GM19351 (cell line): Measurements from ENCODE around the gene STK17A.
"Not testable (repeated sequence)": the region's sequence is repeated elsewhere in the genome, so short reads cannot be mapped to it uniquely, and the experiment has no call there.

Source experiments
- ATAC-seq: cut with Tn5 transposase; IDR thresholded peaks from one replicate; pipeline ENCODE4 v1.9.1; 2021; ENCODE audit warnings: mild to moderate bottlenecking, moderate library complexity; ENCODE audit not compliant: unreplicated experiment

Gene STK17A

DNA sequence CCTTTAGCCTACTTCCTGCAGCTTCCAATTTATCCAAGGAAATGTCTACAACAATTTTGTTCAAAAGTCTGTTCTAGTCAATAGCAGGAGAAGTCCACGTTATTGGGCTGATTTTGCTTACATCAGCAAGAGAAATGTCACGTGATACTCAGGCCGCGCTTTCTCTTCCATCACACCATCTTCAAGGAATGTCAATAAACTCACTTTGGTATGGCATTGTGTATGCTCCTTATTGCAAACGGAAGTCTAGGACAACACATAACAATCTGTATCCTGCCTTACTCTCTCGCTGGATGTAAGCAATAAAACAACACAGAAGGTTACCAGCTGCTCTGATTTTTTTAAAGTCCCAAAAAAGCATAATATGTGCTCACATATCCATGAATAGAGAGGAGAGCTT is 17.1 kb upstream of the STK17A start:
- no peak for ATAC-seq

GRCh38 chr7:43568529-43568928 is 14.4 kb upstream of the STK17A start:
- ATAC-seq = no peak

DNA sequence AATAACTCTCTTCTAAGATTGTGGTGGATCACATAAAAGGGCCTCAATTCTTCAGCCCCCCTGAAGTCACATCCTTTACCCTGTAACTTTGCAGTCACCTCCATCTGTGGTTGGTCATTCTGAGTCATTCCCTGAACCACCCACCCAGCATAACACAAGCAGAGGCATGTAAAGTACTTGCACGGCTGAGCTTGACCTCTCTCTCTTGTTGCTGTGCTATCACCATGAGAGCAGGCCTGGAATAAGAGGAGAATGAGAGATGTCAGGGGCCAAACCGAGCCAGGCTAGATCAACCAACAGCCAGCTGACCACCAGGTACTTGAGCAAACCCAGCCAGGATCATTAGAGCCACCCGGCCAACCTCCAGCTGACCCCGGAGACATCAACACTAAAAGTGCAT is 13.5 kb upstream of the STK17A start:
- peak; percentile 81 for ATAC-seq

- peak; percentile 73 for ATAC-seq
These were observed 12.1 kb upstream of the STK17A start for GRCh38 chr7:43570688-43571365.

DNA sequence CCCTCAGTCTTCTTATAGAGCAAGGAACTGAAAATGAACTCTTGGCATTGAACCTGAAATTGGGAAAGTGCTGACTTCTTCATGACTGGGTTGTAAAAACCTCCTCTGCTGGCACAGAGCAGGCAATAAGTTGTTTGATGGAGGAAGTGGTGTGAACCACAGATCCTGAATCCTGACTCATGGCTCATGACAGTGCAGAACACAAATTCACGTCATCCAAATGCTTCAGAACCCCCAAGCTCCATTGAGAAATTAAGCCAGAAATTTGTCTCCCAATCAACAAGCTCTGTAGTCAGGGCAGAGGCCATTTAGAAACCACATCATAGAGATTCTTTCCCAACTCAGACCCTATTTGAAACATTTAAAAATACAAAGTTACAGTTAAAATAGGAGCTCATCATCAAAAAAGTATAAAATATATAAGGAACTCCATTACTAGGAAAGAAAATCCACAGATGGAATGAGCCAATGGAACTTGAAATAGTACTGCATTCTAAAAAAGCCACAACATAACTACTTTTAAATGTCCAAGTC is 10.3 kb upstream of the STK17A start:
- no peak for ATAC-seq

- not testable (repeated sequence) for ATAC-seq
These were observed 9.1 kb upstream of the STK17A start for GRCh38 chr7:43573832-43574231.

- no peak for ATAC-seq
These were observed 7.4 kb upstream of the STK17A start for GRCh38 chr7:43575506-43575905.

DNA sequence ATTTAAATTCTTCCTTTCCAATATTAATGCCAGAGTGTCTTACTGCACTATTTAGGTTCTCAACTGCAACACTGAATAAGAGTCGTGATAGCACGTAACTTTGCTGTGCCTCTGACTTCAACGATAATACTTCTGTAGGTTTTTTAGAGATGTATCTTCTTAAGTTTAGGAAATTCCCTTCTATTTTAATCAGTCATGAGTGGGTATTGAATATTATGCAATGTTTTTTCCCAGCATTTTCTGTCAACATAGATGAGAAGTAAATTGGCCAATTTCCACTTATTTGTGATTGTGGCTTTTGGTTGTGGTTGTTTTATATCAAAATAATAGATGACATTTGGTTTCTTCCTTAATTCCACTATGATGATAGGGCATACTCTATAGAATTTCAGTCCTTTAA is 6.7 kb upstream of the STK17A start:
- ATAC-seq = no peak

DNA sequence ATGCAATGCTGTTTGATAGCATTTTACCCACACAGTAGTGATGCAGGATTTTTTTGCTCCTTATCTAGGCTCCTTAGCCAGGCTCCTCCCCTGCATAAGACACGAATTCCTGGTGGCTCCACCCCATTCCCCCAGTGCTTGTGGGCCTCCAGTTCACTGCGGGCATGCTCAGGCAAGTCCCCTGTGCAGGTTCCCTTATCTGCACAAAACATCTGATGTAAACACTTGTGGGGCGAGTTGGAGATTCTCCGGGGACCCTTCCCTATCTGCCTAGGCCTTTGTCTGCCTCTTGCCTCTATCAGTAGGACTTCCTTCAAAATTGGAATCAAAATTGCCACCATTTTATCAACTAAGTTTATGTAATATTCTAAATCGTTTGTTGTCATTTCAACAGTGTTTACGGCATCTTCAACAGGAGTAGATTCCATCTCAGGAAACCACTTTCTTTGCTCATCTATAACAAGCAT is 5.4 kb upstream of the STK17A start:
- ATAC-seq = no peak

DNA sequence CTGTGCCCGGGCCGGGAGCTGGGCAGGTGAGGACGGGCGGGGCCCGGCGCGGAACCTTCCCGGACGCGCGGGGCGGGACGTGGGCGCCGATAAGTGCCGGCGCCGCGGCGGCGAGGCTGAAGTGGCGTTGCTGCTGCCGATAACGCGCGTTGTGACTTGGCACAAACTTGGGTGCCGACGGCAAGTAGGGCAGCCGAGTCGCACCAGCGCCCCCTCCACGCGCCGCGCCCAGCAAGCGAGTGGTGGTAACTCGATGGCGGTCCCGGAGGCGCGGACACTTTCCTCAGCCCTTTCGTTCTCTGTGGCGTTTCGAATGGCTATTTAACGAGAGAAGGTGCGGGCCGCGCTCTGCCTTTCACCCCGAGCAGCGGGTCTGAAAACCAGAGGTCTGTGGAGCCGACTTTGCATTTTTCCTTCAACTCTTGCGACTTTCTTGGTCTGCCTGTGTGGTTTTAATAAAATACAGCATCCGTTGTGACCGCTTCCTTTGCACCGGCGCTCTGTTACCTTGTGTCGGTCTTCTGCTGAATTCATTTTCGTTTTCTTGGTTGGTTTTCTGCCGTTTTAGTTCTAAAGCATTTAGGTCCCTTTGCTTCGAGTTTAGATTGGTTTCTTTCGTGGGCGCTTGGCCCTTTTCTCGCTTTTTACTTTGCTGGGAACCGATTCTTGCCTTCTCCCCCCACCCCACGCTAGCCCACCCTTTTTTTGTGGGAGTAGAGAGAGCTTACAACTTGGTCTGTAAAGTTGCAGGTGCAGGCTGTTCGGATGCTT is 701 bp downstream of the STK17A start:
- ATAC-seq = peak; percentile 22

DNA sequence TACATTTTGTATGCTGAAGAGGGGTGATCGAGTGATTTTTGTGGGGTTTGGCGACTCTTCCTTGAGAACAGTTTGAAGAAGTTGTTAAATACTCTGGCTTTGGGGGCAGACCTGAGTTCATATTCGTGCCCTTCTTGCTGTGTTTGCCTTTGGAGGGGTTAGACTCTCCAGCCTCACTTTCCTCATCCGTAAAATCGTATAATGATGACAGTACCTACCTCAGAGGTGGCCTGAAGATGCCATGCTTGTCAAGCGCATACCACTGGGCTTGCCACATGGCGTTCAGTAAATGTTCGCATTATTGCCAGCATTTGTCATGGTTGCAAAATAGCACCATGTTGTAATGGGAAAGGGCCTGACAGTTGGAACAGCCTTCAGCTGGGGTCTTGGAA is 1.3 kb downstream of the STK17A start:
- ATAC-seq = no peak

DNA sequence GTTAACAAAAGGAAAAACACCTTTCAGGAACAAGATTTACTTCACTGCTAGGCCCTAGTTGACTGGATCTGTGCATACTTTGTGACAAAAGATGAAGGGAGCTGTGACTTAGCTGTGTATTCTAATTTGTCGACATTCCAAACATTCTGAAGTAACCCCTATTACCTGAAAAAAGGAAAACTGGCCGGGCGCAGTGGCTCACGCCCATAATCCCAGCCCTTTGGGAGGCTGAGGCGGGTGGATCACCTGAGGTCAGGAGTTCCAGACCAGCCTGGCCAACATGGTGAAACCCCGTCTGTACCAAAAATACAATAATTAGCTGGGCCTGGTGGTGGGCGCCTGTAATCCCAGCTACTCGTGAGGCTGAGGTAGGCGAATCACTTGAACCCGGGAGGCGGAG is 1.8 kb downstream of the STK17A start:
- ATAC-seq = not testable (repeated sequence)

GRCh38 chr7:43585562-43585961 is 2.7 kb downstream of the STK17A start:
- no peak for ATAC-seq

- no peak for ATAC-seq
These were observed 3.5 kb downstream of the STK17A start for GRCh38 chr7:43586251-43586900.

GRCh38 chr7:43588477-43589132 is 5.7 kb downstream of the STK17A start:
- no peak for ATAC-seq

DNA sequence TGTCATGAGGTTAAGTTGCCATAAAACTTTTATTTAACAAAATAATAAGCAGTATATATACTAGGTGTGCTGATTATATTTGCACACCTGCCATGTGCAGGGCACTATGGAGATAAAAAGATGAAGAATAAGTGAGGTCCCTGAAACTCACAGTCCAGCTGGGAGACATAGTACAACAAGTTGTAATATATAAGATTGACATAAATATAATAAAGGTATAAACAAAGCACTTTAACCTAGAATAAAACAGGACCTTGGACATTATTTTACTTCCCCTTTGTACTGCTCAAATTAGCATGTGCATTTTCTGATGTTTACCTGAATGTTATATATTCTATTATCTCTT is 6.2 kb downstream of the STK17A start:
- no peak for ATAC-seq

GRCh38 chr7:43589728-43590127 is 6.8 kb downstream of the STK17A start:
- no peak for ATAC-seq

DNA sequence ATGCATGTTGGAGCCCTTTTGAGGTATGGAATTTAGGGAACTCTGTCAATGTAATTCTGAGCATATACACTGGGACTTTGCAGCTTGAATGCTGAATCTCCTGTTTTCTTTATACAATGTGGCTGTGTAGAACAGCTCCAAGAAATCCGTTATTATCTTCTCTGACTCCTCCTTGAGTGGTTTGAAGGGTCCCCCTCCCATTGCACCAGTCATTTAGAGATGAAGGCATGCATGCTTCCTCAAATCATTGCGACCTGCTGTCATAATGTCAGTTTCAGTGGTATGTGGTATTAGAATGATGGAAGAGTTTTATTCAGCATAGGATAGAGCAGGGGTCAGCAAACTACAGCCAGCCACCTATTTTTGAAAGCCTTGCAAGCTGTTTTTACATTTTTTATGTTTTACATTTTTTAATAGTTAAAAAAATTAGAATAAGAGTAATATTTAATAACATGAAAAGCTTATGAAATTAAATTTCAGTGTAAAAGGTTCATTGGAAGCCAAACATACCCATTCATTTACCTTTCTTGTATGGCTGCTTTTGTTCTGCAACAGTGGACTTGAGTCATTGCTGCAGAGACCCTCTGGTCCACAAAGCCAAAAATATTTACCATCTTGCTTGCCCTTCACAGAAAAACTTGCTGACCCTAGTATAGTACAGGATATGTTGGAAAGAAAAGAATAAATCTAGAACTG is 8.1 kb downstream of the STK17A start:
- ATAC-seq = peak; percentile 75

DNA sequence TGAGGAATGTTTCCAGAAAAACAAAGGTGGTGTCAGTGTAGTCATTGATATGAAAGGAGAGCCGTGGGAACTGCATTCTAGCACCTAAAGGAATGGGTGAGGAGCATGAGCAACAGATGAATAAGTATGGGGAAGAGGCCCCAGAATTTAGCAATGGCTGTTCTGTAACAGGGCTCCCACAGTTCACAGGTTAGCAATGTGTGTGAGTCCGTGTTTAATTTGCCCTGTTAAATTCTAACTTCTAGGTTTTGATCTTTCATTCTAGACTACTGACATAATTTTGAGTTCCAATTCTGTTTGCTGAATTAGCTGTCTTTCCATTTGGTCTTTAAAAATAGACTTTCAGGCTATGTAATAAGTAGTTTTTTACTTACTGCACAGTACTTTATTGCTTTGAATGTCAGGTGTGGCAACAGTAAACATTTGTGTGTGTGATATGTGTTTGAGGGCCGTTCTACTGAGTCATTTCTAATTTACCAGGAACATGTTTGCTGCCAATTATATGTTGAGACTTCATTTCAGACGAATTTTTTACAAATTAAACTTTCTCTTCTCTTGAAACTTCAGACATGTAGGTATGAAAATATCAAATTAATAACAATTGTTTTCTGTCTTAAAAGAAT is 8.8 kb downstream of the STK17A start:
- peak; percentile 19 for ATAC-seq

- ATAC-seq = no peak
These were observed 9.4 kb downstream of the STK17A start for GRCh38 chr7:43592326-43592725.
